HL-60 (cell line): ENCODE measurements around the gene C2orf15.

ENCODE experiments used
- CTCF ChIP-seq: IDR thresholded peaks from one replicate; pipeline ENCODE4 v1.5.1; 2011; ENCODE audit warnings: low read length, control low read depth, inconsistent platforms; ENCODE audit not compliant: insufficient read depth
- POLR2AphosphoS5 ChIP-seq: IDR thresholded peaks from 2 replicates; pipeline ENCODE4 v1.6.1; 2012; ENCODE audit warnings: low read depth
- REST ChIP-seq: IDR thresholded peaks from 2 replicates; pipeline ENCODE4 v1.6.1; 2012; ENCODE audit warnings: low read depth; ENCODE audit not compliant: insufficient replicate concordance
- SPI1 ChIP-seq: IDR thresholded peaks from 2 replicates; pipeline ENCODE4 v1.6.1; 2012; ENCODE audit warnings: low read depth, mild to moderate bottlenecking, borderline replicate concordance

- TF ChIP-seq SPI1: no peak
- no peak for TF ChIP-seq CTCF
- no peak for TF ChIP-seq POLR2AphosphoS5
- no peak for TF ChIP-seq REST
These were observed 39.8 kb upstream of the C2orf15 start for GRCh38 chr2:99101697-99102096.
